GM12891 (cell line): Measurements from ENCODE around the gene PCBP3.
"Not testable (repeated sequence)": the region's sequence is repeated elsewhere in the genome, so short reads cannot be mapped to it uniquely, and the experiment has no call there.

ENCODE experiments used
- DNase-seq: peaks from one replicate; pipeline ENCODE4 v3.0.0; 2011; ENCODE audit warnings: low spot score; ENCODE audit not compliant: insufficient read length
- FAIRE-seq: peaks from 2 replicates; lab custom pipeline; 2011; peaks lifted over from hg19 to GRCh38; lab: Jason Lieb, UNC
- PAX5 ChIP-seq: IDR thresholded peaks from 2 replicates; pipeline ENCODE4 v1.6.1; 2011; ENCODE audit warnings: low read length, moderate library complexity, mild to moderate bottlenecking; ENCODE audit not compliant: insufficient read depth, severe bottlenecking
- POLR2A ChIP-seq: IDR thresholded peaks from 2 replicates; pipeline ENCODE4 v1.6.1; 2011; ENCODE audit warnings: low read depth, low read length, control low read depth
- POLR2AphosphoS5 ChIP-seq: IDR thresholded peaks from 2 replicates; pipeline ENCODE4 v1.6.1; 2011; ENCODE audit warnings: low read depth, low read length, control low read depth
- POU2F2 ChIP-seq: IDR thresholded peaks from 2 replicates; pipeline ENCODE4 v1.6.1; 2011; ENCODE audit warnings: low read depth, mild to moderate bottlenecking, control low read depth, low read length, moderate library complexity
- SPI1 ChIP-seq: IDR thresholded peaks from 2 replicates; pipeline ENCODE4 v1.6.1; 2011; ENCODE audit warnings: low read depth, low read length, control low read depth
- TAF1 ChIP-seq: IDR thresholded peaks from 2 replicates; pipeline ENCODE4 v1.6.1; 2011; ENCODE audit warnings: low read depth, low read length, control low read depth

The PCBP3 gene

DNA sequence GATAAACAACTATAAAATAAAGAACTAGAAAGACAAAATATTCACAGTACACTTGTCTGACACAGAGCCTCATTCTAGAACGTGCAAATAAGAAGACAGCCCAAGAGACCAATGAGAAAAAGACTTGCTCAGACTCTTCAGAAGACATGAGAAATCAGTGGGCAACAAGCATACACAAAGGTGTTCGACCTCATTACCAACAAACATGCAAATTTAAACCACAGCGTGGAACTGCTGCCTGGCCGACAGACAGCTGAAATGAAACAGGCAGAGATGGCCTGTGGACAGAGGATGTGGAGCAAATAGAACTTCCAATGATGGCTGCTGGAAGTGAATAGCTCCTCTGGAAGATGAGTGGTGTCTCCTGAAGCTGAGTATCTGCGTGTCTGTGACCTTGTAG lies 315.7 kb downstream of the PCBP3 start:
- TF ChIP-seq SPI1 = no peak
- TF ChIP-seq POLR2A = no peak
- TF ChIP-seq PAX5 = no peak
- DNase-seq (no peak), FAIRE-seq (no peak)

DNA sequence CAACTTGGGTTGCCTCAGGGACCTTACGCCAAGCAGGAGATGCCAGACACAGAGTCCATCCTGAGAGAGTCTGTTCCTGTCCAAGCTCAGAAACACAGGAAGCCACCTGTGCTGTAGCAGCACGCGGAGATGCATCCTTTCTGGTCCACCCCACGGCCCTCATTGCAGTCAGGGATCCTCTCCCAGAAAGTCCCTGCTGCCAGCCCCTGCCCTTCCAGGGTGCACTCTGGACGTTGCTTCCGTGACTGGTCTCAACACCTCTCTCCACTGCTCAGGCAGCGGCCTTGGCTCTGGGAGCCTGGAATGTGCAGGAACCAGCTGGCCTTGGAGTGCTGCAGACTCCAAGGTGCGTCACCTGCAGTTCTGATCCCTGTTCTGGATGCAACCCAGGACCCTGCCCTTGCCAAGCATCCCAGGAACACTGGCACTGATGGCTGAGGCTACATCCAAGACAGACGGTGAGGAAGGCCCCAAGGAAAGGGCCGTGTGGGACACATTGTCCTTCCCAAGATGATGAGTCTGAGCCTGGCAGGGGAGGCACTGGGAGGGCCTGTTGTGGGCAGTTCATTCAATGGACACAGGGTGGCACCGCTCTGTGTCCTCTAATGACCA lies 316.4 kb downstream of the PCBP3 start:
- no peak for FAIRE-seq
- TF ChIP-seq SPI1 (no peak), POLR2AphosphoS5 (no peak), PAX5 (no peak), POLR2A (no peak), POU2F2 (no peak), TAF1 (no peak)
- DNase-seq = no peak

DNA sequence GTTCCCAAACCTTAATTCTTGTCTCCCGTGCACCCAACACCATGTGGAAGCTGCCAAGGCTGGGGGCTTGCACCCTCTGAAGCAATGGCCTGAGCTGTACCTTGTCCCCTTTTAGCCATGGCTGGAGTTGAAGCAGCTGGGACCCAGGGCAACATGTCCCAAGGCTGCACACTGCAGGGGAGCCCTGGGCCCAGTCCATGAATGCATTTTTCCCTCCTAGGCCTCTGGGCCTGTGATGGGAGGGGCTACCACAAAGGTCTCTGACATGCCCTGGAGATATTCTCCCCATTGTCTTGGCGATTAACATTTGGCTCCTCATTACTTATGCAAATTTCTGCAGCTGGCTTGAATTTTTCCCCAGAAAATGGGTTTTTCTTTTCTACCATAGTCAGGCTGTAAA lies 317.9 kb downstream of the PCBP3 start:
- FAIRE-seq, DNase-seq: not testable (repeated sequence)

DNA sequence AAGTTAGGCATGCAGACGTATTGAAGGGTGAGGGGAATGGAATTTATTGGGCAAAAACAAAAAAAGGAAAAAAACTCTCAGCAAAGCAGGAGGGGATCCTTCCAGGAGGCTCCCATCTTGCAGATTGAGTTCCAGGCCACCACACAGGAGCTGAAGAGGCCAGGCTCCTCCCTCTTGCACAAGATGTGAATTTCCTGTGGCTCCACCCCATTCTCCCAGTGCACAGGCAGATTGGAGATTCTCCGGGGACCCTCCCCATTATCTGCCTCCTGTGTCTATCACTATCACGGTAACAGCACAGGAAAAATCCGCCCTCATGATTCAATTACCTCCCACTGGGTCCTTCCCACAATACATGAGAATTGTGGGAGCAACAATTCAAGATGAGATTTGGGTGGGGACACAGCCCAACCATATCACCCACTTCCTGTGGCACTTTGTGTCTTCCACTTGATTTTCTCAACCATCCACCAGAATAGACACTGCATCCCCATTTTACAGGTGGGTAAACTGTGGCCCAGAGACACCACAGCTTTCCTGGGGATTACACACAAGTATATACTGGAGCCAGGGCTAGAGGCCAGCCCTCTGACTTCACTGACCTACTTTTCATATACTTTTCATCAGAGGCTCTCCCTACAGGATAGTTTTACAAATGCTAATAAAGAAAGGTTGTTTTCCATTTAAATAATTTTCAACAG lies 319.2 kb downstream of the PCBP3 start:
- TF ChIP-seq PAX5 (no peak), SPI1 (no peak), POLR2AphosphoS5 (no peak), POLR2A (no peak), TAF1 (no peak), POU2F2 (no peak)
- no peak for DNase-seq
- FAIRE-seq = no peak

DNA sequence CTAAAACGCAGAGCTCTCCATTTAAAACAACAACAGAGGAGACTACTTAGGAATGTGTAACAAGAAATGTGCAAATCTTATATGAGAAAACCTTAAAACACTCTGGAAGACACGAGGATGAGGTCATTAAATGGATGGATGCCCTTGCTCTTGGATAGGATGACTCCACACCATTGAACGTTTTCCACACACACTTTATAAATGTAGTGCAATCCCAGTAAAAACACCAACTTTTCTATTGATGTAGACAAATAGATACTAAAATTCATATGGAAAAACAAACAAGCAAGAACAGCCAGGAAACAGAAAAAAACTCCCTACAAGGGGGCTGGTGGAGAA lies 319.7 kb downstream of the PCBP3 start:
- FAIRE-seq (no peak), DNase-seq (no peak)
- TF ChIP-seq PAX5 = no peak
- no peak for TF ChIP-seq POLR2AphosphoS5
- TF ChIP-seq SPI1 = no peak
- no peak for TF ChIP-seq POU2F2
- no peak for TF ChIP-seq POLR2A

DNA sequence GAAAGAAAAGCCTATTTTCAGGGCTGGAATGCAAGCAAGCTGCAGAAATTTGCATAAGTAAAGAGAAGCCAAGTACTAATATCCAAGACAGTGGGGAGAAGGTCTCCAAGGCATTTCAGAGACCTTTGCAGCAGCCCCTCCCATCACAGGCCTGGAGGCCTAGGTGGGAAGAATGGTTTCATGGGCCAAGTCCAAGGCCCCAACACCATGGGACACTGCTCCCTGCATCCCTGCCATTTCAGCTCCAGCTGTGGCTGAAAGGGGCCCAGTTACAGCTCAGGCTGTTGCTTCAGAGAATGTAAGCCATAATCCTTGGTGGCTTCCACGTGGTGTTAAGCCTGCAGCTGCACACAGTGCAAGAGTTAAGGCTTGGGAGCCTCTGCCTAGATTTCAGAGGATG lies 321.1 kb downstream of the PCBP3 start:
- TF ChIP-seq TAF1 = no peak
- no peak for TF ChIP-seq PAX5
- TF ChIP-seq POU2F2 = no peak
- TF ChIP-seq SPI1 = no peak
- TF ChIP-seq POLR2AphosphoS5 = no peak
- no peak for TF ChIP-seq POLR2A
- FAIRE-seq = no peak
- no peak for DNase-seq

- DNase-seq (no peak), FAIRE-seq (no peak)
- TF ChIP-seq POU2F2 = no peak
- no peak for TF ChIP-seq PAX5
- TF ChIP-seq SPI1 = no peak
- no peak for TF ChIP-seq POLR2A
- TF ChIP-seq TAF1 = no peak
- no peak for TF ChIP-seq POLR2AphosphoS5
Measured at GRCh38 chr21:45965084-45965809, 321.7 kb downstream of the PCBP3 start.

DNA sequence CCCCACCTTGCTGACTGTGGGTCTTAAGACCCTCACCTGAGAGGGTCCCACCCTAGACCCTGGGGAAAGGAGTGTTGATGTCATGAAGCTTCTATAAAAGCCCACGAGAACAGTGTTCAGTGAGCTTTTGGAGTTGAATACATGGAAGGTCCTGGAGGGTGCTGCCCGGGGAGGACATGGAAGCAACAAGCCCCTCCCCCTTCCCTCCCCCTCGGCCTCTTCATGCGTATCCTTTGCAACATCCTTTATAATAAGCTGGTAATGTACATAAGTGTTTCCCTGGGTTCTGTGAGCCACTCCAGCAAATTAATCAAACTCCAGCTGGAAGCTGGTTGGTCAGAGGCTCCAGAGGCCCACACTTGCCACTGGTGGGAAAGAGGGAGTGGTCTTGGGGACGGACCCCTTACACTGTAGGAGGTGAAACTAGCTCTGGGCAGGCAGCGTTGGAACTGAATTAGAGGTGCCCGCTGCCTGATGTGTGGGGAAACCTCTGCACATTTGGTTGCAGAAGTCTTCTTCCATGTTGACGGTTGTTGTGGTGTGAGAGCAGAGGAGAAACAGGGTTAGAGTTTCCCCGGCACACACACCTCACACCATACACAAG lies 323.4 kb downstream of the PCBP3 start:
- TF ChIP-seq POLR2AphosphoS5 (no peak), PAX5 (no peak), TAF1 (no peak), POLR2A (no peak), POU2F2 (no peak), SPI1 (no peak)
- FAIRE-seq (no peak), DNase-seq (no peak)

- DNase-seq (no peak), FAIRE-seq (no peak)
- TF ChIP-seq POU2F2 (no peak), POLR2AphosphoS5 (no peak), PAX5 (no peak), TAF1 (no peak), POLR2A (no peak), SPI1 (no peak)
Measured at GRCh38 chr21:45969921-45970673, 326.6 kb downstream of the PCBP3 start.
